GM12872 (cell line): ENCODE results near the gene DCDC2C.

Experiments
- CTCF ChIP-seq: IDR thresholded peaks from 3 replicates; pipeline ENCODE4 v1.5.1; 2011; ENCODE audit warnings: low read depth, mild to moderate bottlenecking, low read length, moderate library complexity; ENCODE audit not compliant: insufficient read depth

Gene DCDC2C

GRCh38 chr2:3703236-3703756 is at the start of gene DCDC2C:
TSS of gene DCDC2C (plus strand) at chr2:3703575. CDS start at chr2:3703752, 177 bp downstream.
- no peak for TF ChIP-seq CTCF

DNA sequence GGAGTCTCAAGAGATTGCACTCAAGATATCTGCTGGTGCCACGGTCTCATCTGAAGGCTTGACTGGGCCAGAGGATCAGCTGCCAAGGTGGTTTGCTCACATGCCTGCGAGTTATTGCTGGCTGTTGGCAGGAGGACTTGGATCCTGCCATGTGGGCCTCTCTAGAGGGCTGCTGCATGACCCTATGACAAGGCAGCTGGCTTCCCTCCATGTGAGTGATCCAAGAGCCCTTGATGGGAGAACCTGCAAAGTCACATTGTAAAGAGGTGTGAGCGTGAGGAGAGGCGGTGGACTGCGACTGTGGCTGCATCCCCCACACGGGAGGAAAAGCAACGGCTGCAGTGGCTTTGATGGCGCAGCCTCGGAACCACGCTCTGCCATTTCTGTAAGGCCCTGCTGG is 49.4 kb upstream of the DCDC2C start:
- no peak for TF ChIP-seq CTCF

DNA sequence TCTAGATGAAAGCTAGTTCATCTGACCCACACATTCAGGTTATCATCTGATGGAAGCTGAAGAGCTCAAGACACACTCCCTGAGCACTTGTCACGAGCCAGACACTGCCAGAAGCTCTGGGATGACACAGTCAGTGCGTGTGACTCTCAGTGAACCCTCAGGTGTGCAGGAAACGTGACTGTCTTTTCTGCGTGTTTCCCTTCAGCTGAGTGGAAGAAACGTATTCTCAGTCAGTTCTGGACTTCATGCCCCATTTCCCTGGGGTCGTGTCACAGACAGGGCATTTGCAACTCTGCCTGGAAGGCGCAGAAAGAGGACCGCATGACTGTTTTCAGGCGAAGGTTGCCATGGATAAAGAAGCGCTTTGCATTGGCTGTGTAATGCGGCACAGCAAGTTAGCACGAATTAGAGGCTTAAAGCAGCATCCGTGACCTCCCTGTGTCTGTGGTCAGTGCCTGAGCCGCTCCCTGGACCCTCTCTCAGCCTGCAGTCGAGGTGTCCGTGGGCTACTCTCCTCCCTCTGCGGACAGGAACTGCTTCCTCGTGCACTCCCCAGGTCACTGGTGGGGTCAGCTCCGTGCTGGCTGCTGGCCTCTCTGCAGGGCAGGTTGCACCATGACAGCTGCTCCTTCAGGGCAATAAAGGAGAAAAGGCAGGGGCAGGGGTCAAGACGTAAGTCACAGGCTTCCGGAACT is 48.7 kb upstream of the DCDC2C start:
- no peak for TF ChIP-seq CTCF

DNA sequence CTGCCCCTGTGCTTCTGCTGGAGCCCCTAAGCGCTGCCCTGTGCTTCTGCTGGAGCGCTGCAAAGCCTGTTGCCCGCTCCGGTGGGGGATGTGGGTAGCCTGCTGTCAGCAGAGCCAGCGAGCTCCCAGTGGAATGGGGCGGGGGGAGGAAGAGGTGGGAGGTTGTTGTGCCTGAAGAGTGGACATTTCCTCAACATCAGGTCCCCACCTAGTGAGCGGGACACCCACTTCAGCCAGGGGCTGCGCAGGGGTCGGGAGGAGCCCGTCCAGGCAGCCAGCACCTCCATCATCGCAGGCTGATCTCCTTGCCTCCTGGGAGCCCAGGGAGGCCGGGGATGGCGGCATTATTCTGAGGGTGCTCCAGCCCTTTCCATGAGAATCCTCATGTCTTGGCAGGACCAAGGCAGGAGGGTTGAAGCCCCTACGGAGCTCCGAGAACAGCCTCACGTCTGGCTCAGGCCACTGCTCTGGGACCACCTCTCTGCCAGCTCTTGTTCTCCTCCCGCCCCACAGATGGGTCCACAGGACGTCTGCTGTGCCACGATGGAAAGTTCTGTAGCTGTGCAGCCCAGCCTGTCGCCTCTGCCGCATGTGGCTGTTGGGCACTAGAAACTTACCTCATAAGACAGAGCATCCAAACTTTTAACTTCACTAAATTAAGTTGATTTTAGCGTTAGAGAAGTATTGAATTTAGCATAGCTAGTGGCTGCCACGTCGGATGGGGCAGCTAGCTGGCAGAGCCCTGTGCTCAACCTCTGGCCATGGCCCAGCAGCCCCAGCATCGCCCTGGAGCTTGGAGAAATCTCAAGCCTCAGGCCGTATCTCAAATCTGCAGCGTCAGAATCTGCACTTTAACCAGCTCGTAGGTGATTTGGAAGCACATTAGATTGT is 47.3 kb upstream of the DCDC2C start:
- no peak for TF ChIP-seq CTCF

- TF ChIP-seq CTCF: no peak
These were observed 46.3 kb upstream of the DCDC2C start for GRCh38 chr2:3656762-3657721.

GRCh38 chr2:3657881-3658280 is 45.5 kb upstream of the DCDC2C start, which contains the start of gene ALLC:
TSS of gene ALLC (plus strand) at chr2:3658200. CDS start at chr2:3671158, 12,958 bp downstream.
- TF ChIP-seq CTCF: no peak
